ENCODE results near the gene FGFBP2. TPM values are rescaled to one million over a fixed set of nuclear protein-coding genes. Genes with fewer than 3 reads are reported as not detected.
A peak's percentile ranks its signal among the peaks of the same experiment; 100 is the strongest.

The FGFBP2 gene
- total and polyA plus RNA-seq, 2 experiments from 2014 or later, result not detected

DNA sequence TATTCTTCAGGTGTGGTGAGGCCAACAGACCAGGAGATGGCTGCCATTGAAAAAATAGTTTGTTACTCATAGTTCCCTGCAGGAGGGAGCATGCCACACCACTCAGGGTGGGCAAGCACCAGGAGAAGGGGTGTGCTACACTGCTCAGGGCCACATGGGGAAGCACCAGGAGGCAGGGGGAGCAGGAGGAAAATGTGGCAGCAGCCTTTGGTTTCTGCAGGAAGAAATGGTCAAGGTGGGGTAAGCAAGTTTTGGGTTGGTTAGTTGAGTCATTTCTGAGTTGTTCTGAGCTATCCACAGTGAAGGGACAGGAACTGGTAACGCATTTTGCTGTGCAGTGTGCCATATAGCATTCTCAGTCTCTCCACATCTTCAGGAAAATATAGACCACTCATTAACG is 48.2 kb downstream of the FGFBP2 start:
- H3K36me3 ChIP-seq (ENCODE audit: low read depth), result no peaks in the 10 kb centered on the region
- H3K9ac ChIP-seq, result no peak overlapping the region
- no peak overlapping the region for H3K4me2 ChIP-seq (ENCODE audit: unreplicated experiment)
- no peaks in the 10 kb centered on the region for H3K79me2 ChIP-seq (ENCODE audit: insufficient read depth)
- peaks cover 20% of the 10 kb centered on the region for H3F3A ChIP-seq (ENCODE audit: insufficient read depth)
- no peaks in the 10 kb centered on the region for H3K9me3 ChIP-seq (ENCODE audit: low read depth)
- no peaks in the 10 kb centered on the region for H3K27me3 ChIP-seq (replicated peaks; ENCODE audit: insufficient read depth)
- no peak for DNase-seq
- no peak overlapping the region for H3K4me3 ChIP-seq
- H4K20me1 ChIP-seq (ENCODE audit: insufficient read depth), result no peaks in the 10 kb centered on the region
- H2AFZ ChIP-seq, result no peak overlapping the region
- H3K9me2 ChIP-seq (ENCODE audit: insufficient read depth), result no peaks in the 10 kb centered on the region
- TF ChIP-seq EZH2phosphoT487 (IDR thresholded peaks at IDR 0.05; ENCODE audit: insufficient read depth, low read depth), result no peak
- TF ChIP-seq EZH2 (IDR thresholded peaks at IDR 0.05; ENCODE audit: insufficient read depth, poor library complexity, severe bottlenecking), result no peak
- 94 to 98% methylated on average over 2 of the region's 2 CpGs for WGBS, 2 experiments (ENCODE audit: low coverage in 1 of 2, low lambda C conversion rate in 2 of 2, missing lambda C conversion rate in 2 of 2)
- in situ Hi-C loops (cut with MboI), result no loop called here
- no peak overlapping the region for H3K27ac ChIP-seq
- H3K4me1 ChIP-seq (ENCODE audit: insufficient read depth), result peaks cover 20% of the 10 kb centered on the region

DNA sequence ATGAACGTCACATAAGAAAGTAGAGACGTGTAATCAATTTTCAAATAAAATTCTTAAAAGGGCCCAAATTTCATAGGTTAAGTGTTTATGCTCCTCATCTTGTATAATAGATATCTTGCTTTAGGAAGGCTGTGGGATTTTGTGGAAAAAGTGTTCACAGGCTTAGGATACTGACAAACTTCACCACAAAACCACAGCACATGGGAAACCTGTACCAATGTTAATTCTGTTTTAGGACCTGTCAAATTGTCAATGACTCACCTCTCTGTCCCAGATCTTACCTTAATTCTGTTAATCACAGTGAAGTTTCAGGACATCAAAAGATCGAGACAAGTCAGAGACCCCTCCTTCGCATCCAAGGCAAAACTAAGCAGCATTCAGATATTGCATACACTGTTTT is 48.7 kb downstream of the FGFBP2 start:
- in situ Hi-C loops (cut with MboI), result no loop called here
- H3K27me3 ChIP-seq (replicated peaks; ENCODE audit: insufficient read depth), result no peaks in the 10 kb centered on the region
- no peaks in the 10 kb centered on the region for H3K79me2 ChIP-seq (ENCODE audit: insufficient read depth)
- no peak overlapping the region for H3K4me3 ChIP-seq
- H3K9ac ChIP-seq, result no peak overlapping the region
- WGBS, 2 experiments (ENCODE audit: low coverage in 1 of 2, low lambda C conversion rate in 2 of 2, missing lambda C conversion rate in 2 of 2), result 98 to 99% methylated on average over 4 of the region's 4 CpGs
- no peaks in the 10 kb centered on the region for H3K9me3 ChIP-seq (ENCODE audit: low read depth)
- H3K36me3 ChIP-seq (ENCODE audit: low read depth), result no peaks in the 10 kb centered on the region
- no peaks in the 10 kb centered on the region for H3K9me2 ChIP-seq (ENCODE audit: insufficient read depth)
- H3F3A ChIP-seq (ENCODE audit: insufficient read depth), result peaks cover 17% of the 10 kb centered on the region
- 0 out of 2 replicates have a peak overlapping the region, but pooled peaks have one; percentile 38 for H3K27ac ChIP-seq
- H3K4me1 ChIP-seq (ENCODE audit: insufficient read depth), result peaks cover 20% of the 10 kb centered on the region
- no peak overlapping the region for H2AFZ ChIP-seq
- no peak overlapping the region for H3K4me2 ChIP-seq (ENCODE audit: unreplicated experiment)
- no peak for TF ChIP-seq EZH2phosphoT487 (IDR thresholded peaks at IDR 0.05; ENCODE audit: insufficient read depth, low read depth)
- TF ChIP-seq EZH2 (IDR thresholded peaks at IDR 0.05; ENCODE audit: insufficient read depth, poor library complexity, severe bottlenecking), result no peak
- H4K20me1 ChIP-seq (ENCODE audit: insufficient read depth), result no peaks in the 10 kb centered on the region
- no peak for DNase-seq

- Histone ChIP-seq H3K27me3 (replicated peaks; ENCODE audit: insufficient read depth) (no peaks in the 10 kb centered on the region), H3K4me2 (ENCODE audit: unreplicated experiment) (peak overlapping the region; percentile 29), H3K9me2 (ENCODE audit: insufficient read depth) (no peaks in the 10 kb centered on the region), H3K4me1 (ENCODE audit: insufficient read depth) (peaks cover 20% of the 10 kb centered on the region), H3K27ac (peak overlapping the region; percentile 57), H3K4me3 (no peak overlapping the region), H2AFZ (no peak overlapping the region), H3K9ac (no peak overlapping the region), H3K9me3 (ENCODE audit: low read depth) (no peaks in the 10 kb centered on the region), H3K79me2 (ENCODE audit: insufficient read depth) (no peaks in the 10 kb centered on the region), H4K20me1 (ENCODE audit: insufficient read depth) (no peaks in the 10 kb centered on the region), H3K36me3 (ENCODE audit: low read depth) (no peaks in the 10 kb centered on the region), H3F3A (ENCODE audit: insufficient read depth) (peaks cover 17% of the 10 kb centered on the region)
- in situ Hi-C loops (cut with MboI), result no loop called here
- DNase-seq, result peak; percentile 92
- no peak for TF ChIP-seq EZH2 (IDR thresholded peaks at IDR 0.05; ENCODE audit: insufficient read depth, poor library complexity, severe bottlenecking)
- 2 to 3% methylated on average over 2 of the region's 2 CpGs for WGBS, 2 experiments (ENCODE audit: low coverage in 1 of 2, low lambda C conversion rate in 2 of 2, missing lambda C conversion rate in 2 of 2)
Observed at GRCh38 chr4:15913631-15913970, 49.4 kb downstream of the FGFBP2 start.

DNA sequence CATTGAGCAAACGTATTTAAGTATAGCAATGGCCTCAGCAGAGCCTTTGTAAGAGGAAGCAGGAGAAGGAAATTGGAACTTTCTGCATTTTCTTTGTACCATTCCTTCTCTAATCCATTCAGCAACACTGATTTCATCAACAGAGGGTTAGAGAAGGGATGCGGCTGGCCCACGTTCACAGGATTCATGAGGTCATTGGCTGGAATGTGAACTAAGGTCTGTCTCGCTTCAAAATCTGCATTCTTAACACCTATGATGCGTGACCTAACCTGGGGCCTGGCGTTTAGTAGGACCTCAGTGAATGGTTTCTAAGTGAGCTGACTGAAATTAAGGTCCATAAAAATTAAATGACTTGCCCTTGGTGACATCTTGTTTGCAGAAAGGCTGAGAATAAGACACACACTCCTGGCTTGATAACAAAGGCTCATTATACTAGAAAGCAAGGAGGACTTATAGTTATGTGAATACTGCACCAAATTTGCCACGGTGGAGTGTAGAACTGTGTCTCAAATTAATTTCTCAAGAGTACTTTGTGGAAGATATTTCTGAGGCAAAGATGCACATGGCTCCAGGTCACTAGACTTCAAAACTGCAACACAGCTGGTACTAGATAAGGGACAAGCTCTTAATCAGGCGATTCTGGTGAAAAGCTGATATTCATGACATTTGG is 49.9 kb downstream of the FGFBP2 start:
- Histone ChIP-seq H3K27ac (peak overlapping the region; percentile 57), H3K4me3 (no peak overlapping the region), H3K9me2 (ENCODE audit: insufficient read depth) (no peaks in the 10 kb centered on the region), H3K4me1 (ENCODE audit: insufficient read depth) (peaks cover 20% of the 10 kb centered on the region), H3K9me3 (ENCODE audit: low read depth) (no peaks in the 10 kb centered on the region), H3K79me2 (ENCODE audit: insufficient read depth) (no peaks in the 10 kb centered on the region), H3K4me2 (ENCODE audit: unreplicated experiment) (peak overlapping the region; percentile 29), H3K36me3 (ENCODE audit: low read depth) (no peaks in the 10 kb centered on the region), H2AFZ (no peak overlapping the region), H4K20me1 (ENCODE audit: insufficient read depth) (no peaks in the 10 kb centered on the region), H3K9ac (no peak overlapping the region), H3F3A (ENCODE audit: insufficient read depth) (peaks cover 17% of the 10 kb centered on the region), H3K27me3 (replicated peaks; ENCODE audit: insufficient read depth) (no peaks in the 10 kb centered on the region)
- peak; percentile 11 for DNase-seq
- TF ChIP-seq EZH2phosphoT487 (IDR thresholded peaks at IDR 0.05; ENCODE audit: insufficient read depth, low read depth) (no peak), EZH2 (IDR thresholded peaks at IDR 0.05; ENCODE audit: insufficient read depth, poor library complexity, severe bottlenecking) (no peak)
- WGBS, 2 experiments (ENCODE audit: low coverage in 1 of 2, low lambda C conversion rate in 2 of 2, missing lambda C conversion rate in 2 of 2), result 53 to 60% methylated on average over 8 of the region's 8 CpGs
- in situ Hi-C loops (cut with MboI), result no loop called here

Measured in GM23248 (cell line).